ENCODE measurements around the gene ELFN1. TPM values are rescaled to one million over a fixed set of nuclear protein-coding genes. Genes with fewer than 3 reads are reported as not detected.

ELFN1 gene
- total RNA-seq, 2 experiments from 2014 or later: 0.10 to 0.12 TPM

DNA sequence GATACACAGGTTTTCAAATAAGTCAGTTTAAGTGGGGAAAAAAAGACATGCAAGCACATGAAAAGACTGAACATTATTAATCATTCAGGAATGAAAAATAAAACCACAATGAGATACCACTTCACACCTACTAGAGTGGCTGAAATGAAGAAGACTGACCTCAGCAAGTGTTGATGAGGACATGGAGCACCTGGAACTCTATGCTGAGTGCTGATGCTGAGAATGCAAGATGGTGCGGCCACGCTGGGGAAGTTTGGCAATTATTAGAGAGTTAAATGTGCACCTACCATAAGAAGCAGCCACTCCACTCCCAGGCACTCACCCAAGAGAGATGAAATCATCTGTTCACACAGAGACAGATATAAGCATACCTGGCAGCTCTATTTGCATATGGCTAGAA lies 32.9 kb upstream of the ELFN1 start:
- POLR2A ChIA-PET: no interaction called here
- CTCF ChIA-PET: no interaction called here
- intact Hi-C loops (cut with micrococcal nuclease): no loop called here
- H3K27me3 Mint-ChIP-seq: peaks cover 7% of the 10 kb centered on the region
- peaks cover 3% of the 10 kb centered on the region for H3K36me3 Mint-ChIP-seq
- H3K9me3 Mint-ChIP-seq: peaks cover 19% of the 10 kb centered on the region
- no peak overlapping the region for H3K27ac Mint-ChIP-seq
- H3K4me3 Mint-ChIP-seq: no peak overlapping the region
- no peak for DNase-seq
- no peaks in the 10 kb centered on the region for H3K4me1 Mint-ChIP-seq (ENCODE audit: low read depth)

DNA sequence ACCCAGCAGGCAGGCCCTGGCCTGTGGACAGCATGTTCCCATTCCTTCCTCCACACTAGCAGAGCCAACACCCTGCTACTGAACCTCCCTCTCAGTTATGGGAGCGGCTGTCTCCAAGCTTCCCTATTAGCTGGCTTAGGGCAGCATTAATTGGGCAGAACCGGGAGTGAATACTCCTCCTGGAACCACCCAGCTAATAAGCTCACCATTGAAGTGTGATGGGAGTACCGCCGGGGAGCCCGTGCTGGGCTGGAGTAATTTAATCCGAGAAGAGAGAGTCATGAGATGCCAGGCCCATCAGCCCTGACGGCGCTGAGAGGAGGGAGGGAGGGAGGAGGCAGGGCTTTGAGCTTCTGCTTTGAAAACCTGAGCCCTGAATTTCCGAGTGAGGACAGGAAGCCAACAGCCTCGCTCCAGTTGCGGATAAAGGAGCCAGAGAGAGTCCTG lies 31.8 kb upstream of the ELFN1 start:
- Mint-ChIP-seq H3K36me3 (peaks cover 3% of the 10 kb centered on the region), H3K9me3 (peaks cover 19% of the 10 kb centered on the region), H3K27me3 (peaks cover 4% of the 10 kb centered on the region), H3K4me1 (ENCODE audit: low read depth) (no peaks in the 10 kb centered on the region), H3K4me3 (no peak overlapping the region), H3K27ac (no peak overlapping the region)
- intact Hi-C loops (cut with micrococcal nuclease): no loop called here
- CTCF ChIA-PET: no interaction called here
- no peak for DNase-seq
- POLR2A ChIA-PET: no interaction called here

- no peak overlapping the region for H3K27ac Mint-ChIP-seq
Measured at GRCh38 chr7:1639071-1639470, 31.0 kb upstream of the ELFN1 start.

GRCh38 chr7:1639532-1640175 lies 30.4 kb upstream of the ELFN1 start:
- intact Hi-C loops (cut with micrococcal nuclease): no loop called here
- Mint-ChIP-seq H3K27me3 (peaks cover 2% of the 10 kb centered on the region), H3K4me3 (no peak overlapping the region), H3K9me3 (peaks cover 15% of the 10 kb centered on the region), H3K4me1 (ENCODE audit: low read depth) (no peaks in the 10 kb centered on the region), H3K27ac (no peak overlapping the region), H3K36me3 (peaks cover 3% of the 10 kb centered on the region)
- CTCF ChIA-PET: no interaction called here
- POLR2A ChIA-PET: no interaction called here
- DNase-seq: no peak

More at GRCh38 chr7:1639071-1639470, 31.0 kb upstream of the ELFN1 start:
- Mint-ChIP-seq H3K9me3 (peaks cover 19% of the 10 kb centered on the region), H3K36me3 (peaks cover 3% of the 10 kb centered on the region), H3K27me3 (peaks cover 6% of the 10 kb centered on the region), H3K4me3 (no peak overlapping the region), H3K4me1 (ENCODE audit: low read depth) (no peaks in the 10 kb centered on the region)
- intact Hi-C loops (cut with micrococcal nuclease): no loop called here
- ChIA-PET CTCF (no interaction called here), POLR2A (no interaction called here)
- DNase-seq: no peak

GRCh38 chr7:1640376-1641172 lies 29.5 kb upstream of the ELFN1 start:
- POLR2A ChIA-PET: no interaction called here

DNA sequence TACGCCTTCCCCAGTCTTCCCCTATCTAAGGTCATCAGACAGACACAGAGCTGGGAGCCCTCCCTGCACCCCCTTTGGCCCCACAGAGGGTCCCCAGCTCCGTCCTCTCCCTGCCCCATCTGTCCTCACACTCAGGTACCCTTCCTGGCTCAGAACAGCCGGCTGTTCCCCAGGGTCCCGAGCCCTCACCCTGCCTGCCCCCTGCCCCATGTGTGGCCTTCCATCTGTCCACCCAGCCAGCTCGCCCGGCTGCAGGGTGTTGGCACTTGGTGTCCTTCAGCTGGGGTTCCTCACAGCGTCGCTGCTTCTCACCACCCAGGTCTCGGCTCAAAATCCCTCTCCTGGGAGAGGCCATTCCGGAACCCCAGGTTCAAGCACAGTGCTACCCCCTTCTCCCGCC lies 28.9 kb upstream of the ELFN1 start:
- CTCF ChIA-PET: no interaction called here
- Mint-ChIP-seq H3K27me3 (peaks cover 2% of the 10 kb centered on the region), H3K27ac (no peak overlapping the region), H3K4me1 (ENCODE audit: low read depth) (no peaks in the 10 kb centered on the region), H3K36me3 (peaks cover 3% of the 10 kb centered on the region), H3K4me3 (no peak overlapping the region), H3K9me3 (peaks cover 4% of the 10 kb centered on the region)
- intact Hi-C loops (cut with micrococcal nuclease): no loop called here
- DNase-seq: no peak
- POLR2A ChIA-PET: no interaction called here

More at GRCh38 chr7:1640376-1641172, 29.5 kb upstream of the ELFN1 start:
- Mint-ChIP-seq H3K4me3 (no peak overlapping the region), H3K27me3 (peaks cover 2% of the 10 kb centered on the region), H3K27ac (no peak overlapping the region), H3K36me3 (peaks cover 3% of the 10 kb centered on the region), H3K4me1 (ENCODE audit: low read depth) (no peaks in the 10 kb centered on the region), H3K9me3 (peaks cover 9% of the 10 kb centered on the region)
- CTCF ChIA-PET: no interaction called here
- intact Hi-C loops (cut with micrococcal nuclease): no loop called here
- no peak for DNase-seq

GRCh38 chr7:1641661-1642260 lies 28.3 kb upstream of the ELFN1 start:
- H3K27ac Mint-ChIP-seq: no peak overlapping the region
- POLR2A ChIA-PET: no interaction called here
- no peak overlapping the region for H3K4me3 Mint-ChIP-seq
- intact Hi-C loops (cut with micrococcal nuclease): no loop called here
- no peak for DNase-seq
- peaks cover 2% of the 10 kb centered on the region for H3K27me3 Mint-ChIP-seq
- CTCF ChIA-PET: no interaction called here
- H3K9me3 Mint-ChIP-seq: peaks cover 4% of the 10 kb centered on the region
- no peaks in the 10 kb centered on the region for H3K4me1 Mint-ChIP-seq (ENCODE audit: low read depth)
- peaks cover 3% of the 10 kb centered on the region for H3K36me3 Mint-ChIP-seq

- intact Hi-C loops (cut with micrococcal nuclease): no loop called here
- H3K36me3 Mint-ChIP-seq: no peaks in the 10 kb centered on the region
- no peak overlapping the region for H3K27ac Mint-ChIP-seq
- H3K27me3 Mint-ChIP-seq: peaks cover 2% of the 10 kb centered on the region
- no peak overlapping the region for H3K4me3 Mint-ChIP-seq
- peaks cover under 1% of the 10 kb centered on the region for H3K9me3 Mint-ChIP-seq
- H3K4me1 Mint-ChIP-seq (ENCODE audit: low read depth): no peaks in the 10 kb centered on the region
- CTCF ChIA-PET: no interaction called here
- POLR2A ChIA-PET: no interaction called here
- no peak for DNase-seq
Measured at GRCh38 chr7:1642291-1642731, 27.8 kb upstream of the ELFN1 start.

DNA sequence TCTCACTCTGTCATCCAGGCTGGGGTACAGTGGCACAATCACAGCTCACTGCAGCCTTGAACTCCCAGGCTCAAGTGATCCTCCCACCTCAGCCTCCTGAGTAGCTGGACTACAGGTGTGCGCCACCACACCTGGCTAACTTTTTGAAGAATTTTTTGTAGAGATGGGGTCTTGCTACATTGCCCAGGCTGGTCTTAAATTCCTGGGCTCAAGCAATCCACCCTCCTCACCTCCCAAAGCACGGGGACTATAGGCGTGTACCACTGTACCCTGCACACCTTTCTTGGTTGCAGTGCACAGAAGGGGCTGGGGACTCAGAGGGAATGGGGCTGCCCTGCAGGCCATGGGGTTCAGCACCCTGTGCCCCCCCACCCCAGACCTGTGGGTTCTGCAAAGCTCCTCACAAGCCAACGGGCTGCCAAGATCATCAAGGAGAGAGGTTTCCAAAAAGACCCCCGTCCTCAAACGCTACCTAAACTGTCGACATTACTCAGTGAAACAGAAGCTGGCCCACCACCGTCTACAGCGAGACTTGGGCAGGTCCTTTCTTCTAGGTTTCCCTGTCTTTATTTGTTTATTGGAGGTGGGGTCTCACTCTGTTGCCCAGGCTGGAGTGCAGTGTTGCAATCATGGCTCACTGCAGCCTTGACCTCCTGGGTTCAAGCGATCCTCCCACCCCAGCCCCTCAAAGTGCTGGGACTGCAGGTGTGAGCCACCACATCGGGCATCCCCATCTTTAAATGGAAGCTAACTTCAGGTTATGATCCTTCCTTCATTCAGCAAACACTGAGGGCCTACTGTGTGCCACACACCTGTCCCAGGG lies 26.6 kb upstream of the ELFN1 start:
- intact Hi-C loops (cut with micrococcal nuclease): no loop called here
- H3K9me3 Mint-ChIP-seq: no peaks in the 10 kb centered on the region
- no peak for DNase-seq
- ChIA-PET CTCF (no interaction called here), POLR2A (no interaction called here)
- H3K4me3 Mint-ChIP-seq: no peak overlapping the region
- H3K27ac Mint-ChIP-seq: no peak overlapping the region
- no peaks in the 10 kb centered on the region for H3K36me3 Mint-ChIP-seq
- peaks cover 2% of the 10 kb centered on the region for H3K27me3 Mint-ChIP-seq
- H3K4me1 Mint-ChIP-seq (ENCODE audit: low read depth): no peaks in the 10 kb centered on the region

DNA sequence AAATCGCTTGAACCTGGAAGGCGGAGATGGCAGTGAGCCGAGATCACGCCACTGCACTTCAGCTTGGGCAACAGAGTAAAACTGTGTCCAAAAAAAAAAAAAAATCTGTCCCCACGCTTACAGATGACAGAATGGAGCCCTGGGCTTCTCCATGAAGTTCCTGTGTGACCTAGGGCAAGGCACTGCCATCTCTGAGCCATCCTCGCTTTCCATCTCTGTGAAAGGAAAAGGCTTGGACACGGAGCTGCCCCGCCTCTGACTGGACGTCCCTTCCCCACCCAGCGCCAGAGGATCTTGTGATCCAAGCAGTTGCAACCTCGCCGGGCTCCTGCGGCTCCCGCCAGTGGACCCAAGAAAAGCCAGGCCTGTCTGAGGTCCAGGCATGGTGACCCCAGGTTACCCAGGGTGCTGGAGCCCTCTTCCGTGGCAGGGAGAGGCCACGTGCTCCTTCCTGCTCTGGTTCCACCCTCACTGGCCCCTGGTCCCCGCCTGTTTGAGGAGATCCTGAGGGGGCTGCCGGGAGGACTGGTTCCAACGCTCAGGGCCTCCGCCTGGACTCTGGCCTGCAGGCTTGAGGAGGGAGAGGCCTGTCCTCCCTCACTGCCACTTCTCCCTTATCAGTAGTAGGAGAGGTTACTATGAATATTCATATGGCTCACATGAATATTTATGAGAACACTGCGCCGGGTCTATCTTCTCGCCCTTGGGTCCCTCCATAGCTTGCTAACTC lies 25.6 kb upstream of the ELFN1 start:
- Mint-ChIP-seq H3K27ac (no peak overlapping the region), H3K4me3 (no peak overlapping the region), H3K27me3 (peaks cover 9% of the 10 kb centered on the region), H3K36me3 (no peaks in the 10 kb centered on the region), H3K9me3 (no peaks in the 10 kb centered on the region), H3K4me1 (ENCODE audit: low read depth) (no peaks in the 10 kb centered on the region)
- DNase-seq: no peak
- intact Hi-C loops (cut with micrococcal nuclease): no loop called here
- ChIA-PET CTCF (no interaction called here), POLR2A (no interaction called here)

GRCh38 chr7:1645071-1645409 lies 25.0 kb upstream of the ELFN1 start:
- intact Hi-C loops (cut with micrococcal nuclease): no loop called here
- Mint-ChIP-seq H3K36me3 (no peaks in the 10 kb centered on the region), H3K9me3 (no peaks in the 10 kb centered on the region), H3K4me3 (no peak overlapping the region), H3K27ac (no peak overlapping the region), H3K27me3 (peaks cover 10% of the 10 kb centered on the region), H3K4me1 (ENCODE audit: low read depth) (no peaks in the 10 kb centered on the region)
- DNase-seq: no peak
- POLR2A ChIA-PET: no interaction called here
- CTCF ChIA-PET: no interaction called here

DNA sequence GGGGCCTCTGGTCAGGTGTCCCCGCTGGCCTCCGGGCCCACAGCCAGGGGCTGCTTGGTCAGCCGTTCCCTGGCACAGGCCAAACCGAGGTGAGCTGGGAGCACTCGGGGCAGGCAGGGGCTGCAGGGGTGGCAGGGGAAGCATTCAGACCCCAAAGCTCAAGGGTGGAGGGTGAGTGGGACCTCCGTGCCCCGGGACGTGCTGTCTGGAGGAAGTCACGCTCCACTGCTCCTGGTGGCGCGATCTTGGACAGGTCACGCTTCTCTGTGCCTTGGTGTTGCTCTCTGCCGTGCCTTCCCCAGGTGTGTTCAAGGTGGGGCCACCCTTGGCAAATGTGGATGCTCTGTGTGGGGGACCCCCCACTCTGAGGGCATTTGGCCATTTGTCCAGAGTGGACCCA lies 24.6 kb upstream of the ELFN1 start:
- ChIA-PET CTCF (no interaction called here), POLR2A (no interaction called here)
- Mint-ChIP-seq H3K36me3 (no peaks in the 10 kb centered on the region), H3K4me3 (no peak overlapping the region), H3K9me3 (no peaks in the 10 kb centered on the region), H3K27me3 (peaks cover 11% of the 10 kb centered on the region), H3K4me1 (ENCODE audit: low read depth) (no peaks in the 10 kb centered on the region), H3K27ac (no peak overlapping the region)
- no peak for DNase-seq
- intact Hi-C loops (cut with micrococcal nuclease): no loop called here
